IPS-20b (cell line): ENCODE results near the gene GET4.

Experiments
- H3K27ac ChIP-seq: one replicate; pipeline ENCODE4 v1.5.1; 2013; ENCODE audit warnings: low read length
- H3K27me3 ChIP-seq: 2 replicates; pipeline ENCODE4 v1.6.1; 2013; ENCODE audit warnings: mild to moderate bottlenecking, low read length, inconsistent platforms; ENCODE audit not compliant: insufficient read depth
- H3K36me3 ChIP-seq: 2 replicates; pipeline ENCODE4 v1.6.1; 2013; ENCODE audit warnings: low read depth, mild to moderate bottlenecking, inconsistent platforms, low read length, moderate library complexity; ENCODE audit not compliant: insufficient read depth
- H3K4me1 ChIP-seq: 2 replicates; pipeline ENCODE4 v1.6.1; 2013; ENCODE audit warnings: mild to moderate bottlenecking, control low read depth, inconsistent platforms, low read length, moderate library complexity; ENCODE audit not compliant: insufficient read depth
- H3K4me3 ChIP-seq: 2 replicates; pipeline ENCODE4 v1.5.1; 2013; ENCODE audit warnings: mild to moderate bottlenecking, low read length, inconsistent platforms
- H3K9ac ChIP-seq: 2 replicates; pipeline ENCODE4 v1.6.1; 2013; ENCODE audit warnings: low read depth, mild to moderate bottlenecking, inconsistent platforms, low read length, moderate library complexity
- H3K9me3 ChIP-seq: 2 replicates; pipeline ENCODE4 v1.6.1; 2013; ENCODE audit warnings: mild to moderate bottlenecking, low read depth, low read length, inconsistent platforms; ENCODE audit not compliant: insufficient read depth

Gene GET4

DNA sequence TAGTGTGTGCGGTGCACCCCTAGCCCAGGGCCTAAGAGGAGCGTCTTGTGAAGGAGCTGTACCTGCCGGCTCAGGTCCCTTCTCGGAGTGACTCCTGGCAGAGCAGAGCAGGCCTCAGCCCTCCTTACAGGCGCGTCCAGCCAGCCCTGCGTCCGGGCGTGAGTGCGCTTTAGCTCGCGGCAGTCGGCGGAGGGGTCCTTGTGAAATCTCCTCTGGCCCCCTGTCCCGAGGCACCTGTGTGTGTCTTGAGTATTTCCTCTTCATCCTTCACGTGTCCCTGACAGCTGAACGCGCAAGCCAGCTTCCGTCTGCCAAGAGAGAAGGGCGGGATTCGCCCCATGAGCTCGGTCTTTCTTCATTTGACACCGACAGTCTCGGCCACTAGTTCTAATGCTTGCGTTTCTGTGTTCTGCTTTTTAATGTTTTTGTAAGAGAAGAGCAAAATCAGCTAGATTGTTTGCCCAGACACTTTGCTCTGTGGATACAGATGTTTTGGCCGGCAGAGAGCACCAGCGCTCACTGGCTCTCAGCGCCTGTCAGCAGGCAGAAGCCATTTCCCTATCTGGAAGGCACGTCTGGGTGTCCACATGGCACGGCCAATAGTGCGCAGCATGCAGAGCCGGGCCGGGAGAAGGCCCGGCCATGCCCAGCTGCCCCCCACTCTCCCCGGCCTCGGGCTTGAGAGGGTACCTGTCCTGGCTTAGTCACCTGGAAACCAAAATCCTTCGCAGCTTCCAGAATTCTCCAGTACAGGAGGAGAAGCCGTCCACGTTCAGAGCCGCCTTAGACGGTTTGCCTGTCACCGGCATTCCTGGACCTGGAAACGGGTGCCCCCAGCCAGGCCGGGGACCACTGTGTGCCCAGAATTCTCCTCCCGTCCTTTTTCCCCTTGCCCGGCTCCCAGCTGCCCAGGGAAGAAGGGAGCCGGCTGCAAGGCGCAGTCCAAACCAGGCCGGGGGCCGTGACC, 7.0 kb downstream of the GET4 start:
- Histone ChIP-seq H3K27me3 (no peaks in the 10 kb centered on the region), H3K4me1 (no peaks in the 10 kb centered on the region), H3K36me3 (peaks cover 43% of the 10 kb centered on the region; the same call in 1 of the 2 replicates), H3K27ac (no peak overlapping the region), H3K9ac (0 out of 2 replicates have a peak overlapping the region, but pooled peaks have one; percentile 15), H3K4me3 (no peak overlapping the region), H3K9me3 (no peaks in the 10 kb centered on the region)

GRCh38 chr7:884191-885003, 8.0 kb downstream of the GET4 start:
- Histone ChIP-seq H3K4me1 (no peaks in the 10 kb centered on the region), H3K36me3 (peaks cover 43% of the 10 kb centered on the region; the same call in 1 of the 2 replicates), H3K4me3 (no peak overlapping the region), H3K9me3 (no peaks in the 10 kb centered on the region), H3K27me3 (no peaks in the 10 kb centered on the region), H3K27ac (no peak overlapping the region), H3K9ac (no peak overlapping the region)

- Histone ChIP-seq H3K36me3 (peaks cover 40% of the 10 kb centered on the region), H3K4me1 (no peaks in the 10 kb centered on the region), H3K27ac (no peak overlapping the region)
Measured at GRCh38 chr7:885261-885892, 9.0 kb downstream of the GET4 start.

DNA sequence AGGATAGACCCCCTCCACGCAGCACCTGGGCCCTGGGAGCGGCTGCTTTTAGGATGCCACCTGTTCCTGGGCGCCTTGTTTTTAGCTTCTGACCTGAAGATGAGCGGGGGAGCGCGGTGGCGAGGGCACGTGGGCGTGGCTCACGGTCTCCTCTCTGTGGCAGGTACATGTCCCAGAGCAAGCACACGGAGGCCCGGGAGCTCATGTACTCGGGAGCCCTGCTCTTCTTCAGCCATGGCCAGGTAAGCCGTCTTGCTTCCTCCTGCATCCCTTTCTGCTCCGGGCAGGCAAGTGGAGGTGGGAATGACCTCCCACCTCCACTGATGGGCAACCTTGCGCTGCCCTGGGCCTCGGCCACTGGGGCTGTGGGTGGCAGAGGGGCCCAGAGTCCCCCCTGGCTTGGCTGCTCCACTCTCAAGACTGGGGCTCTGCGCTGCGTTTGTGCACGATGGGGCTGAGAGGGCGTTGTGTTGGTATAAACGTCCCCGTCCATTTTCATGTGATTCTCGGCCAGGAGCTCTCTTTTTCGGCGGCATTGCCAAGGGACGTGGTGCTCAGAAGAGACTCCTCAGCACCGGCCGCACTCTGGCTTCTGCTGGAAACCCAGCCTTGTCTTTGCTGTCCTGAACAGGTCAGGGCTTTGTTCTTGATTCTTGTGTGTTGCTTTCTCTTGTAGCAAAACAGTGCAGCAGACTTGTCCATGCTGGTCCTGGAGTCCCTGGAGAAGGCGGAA, 9.7 kb downstream of the GET4 start:
- Histone ChIP-seq H3K4me3 (no peak overlapping the region), H3K9me3 (no peaks in the 10 kb centered on the region), H3K27me3 (no peaks in the 10 kb centered on the region), H3K27ac (no peak overlapping the region), H3K4me1 (no peaks in the 10 kb centered on the region), H3K9ac (no peak overlapping the region; the same call in 1 of the 2 replicates), H3K36me3 (peaks cover 47% of the 10 kb centered on the region)

More at GRCh38 chr7:885261-885892, 9.0 kb downstream of the GET4 start:
- no peak overlapping the region for H3K4me3 ChIP-seq
- H3K9ac ChIP-seq = no peak overlapping the region
- no peaks in the 10 kb centered on the region for H3K9me3 ChIP-seq
- no peaks in the 10 kb centered on the region for H3K27me3 ChIP-seq

GRCh38 chr7:886626-887487, 10.5 kb downstream of the GET4 start:
- Histone ChIP-seq H3K4me3 (no peak overlapping the region), H3K27me3 (no peaks in the 10 kb centered on the region), H3K4me1 (no peaks in the 10 kb centered on the region), H3K36me3 (peaks cover 51% of the 10 kb centered on the region), H3K9ac (no peak overlapping the region; the same call in 1 of the 2 replicates), H3K27ac (no peak overlapping the region), H3K9me3 (no peaks in the 10 kb centered on the region)

DNA sequence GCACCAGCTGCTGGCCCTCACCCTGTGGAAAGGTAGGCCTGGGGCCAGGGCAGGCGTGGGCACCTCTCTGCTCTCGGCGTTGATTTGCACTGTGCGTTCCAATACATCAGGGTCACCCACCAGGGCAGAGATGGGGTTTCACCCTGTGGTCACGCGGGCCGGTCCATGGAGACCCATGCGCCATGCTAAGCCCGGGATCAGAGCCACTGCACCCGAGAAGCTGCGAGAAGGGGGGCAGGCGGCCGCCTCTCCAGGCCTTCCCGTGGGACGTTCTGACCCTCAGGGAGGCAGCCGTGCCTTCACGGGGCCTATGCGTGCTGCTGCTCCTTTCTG, 11.1 kb downstream of the GET4 start:
- Histone ChIP-seq H3K9me3 (no peaks in the 10 kb centered on the region), H3K4me1 (no peaks in the 10 kb centered on the region), H3K27ac (no peak overlapping the region), H3K27me3 (no peaks in the 10 kb centered on the region), H3K9ac (no peak overlapping the region), H3K4me3 (no peak overlapping the region), H3K36me3 (peaks cover 53% of the 10 kb centered on the region)

DNA sequence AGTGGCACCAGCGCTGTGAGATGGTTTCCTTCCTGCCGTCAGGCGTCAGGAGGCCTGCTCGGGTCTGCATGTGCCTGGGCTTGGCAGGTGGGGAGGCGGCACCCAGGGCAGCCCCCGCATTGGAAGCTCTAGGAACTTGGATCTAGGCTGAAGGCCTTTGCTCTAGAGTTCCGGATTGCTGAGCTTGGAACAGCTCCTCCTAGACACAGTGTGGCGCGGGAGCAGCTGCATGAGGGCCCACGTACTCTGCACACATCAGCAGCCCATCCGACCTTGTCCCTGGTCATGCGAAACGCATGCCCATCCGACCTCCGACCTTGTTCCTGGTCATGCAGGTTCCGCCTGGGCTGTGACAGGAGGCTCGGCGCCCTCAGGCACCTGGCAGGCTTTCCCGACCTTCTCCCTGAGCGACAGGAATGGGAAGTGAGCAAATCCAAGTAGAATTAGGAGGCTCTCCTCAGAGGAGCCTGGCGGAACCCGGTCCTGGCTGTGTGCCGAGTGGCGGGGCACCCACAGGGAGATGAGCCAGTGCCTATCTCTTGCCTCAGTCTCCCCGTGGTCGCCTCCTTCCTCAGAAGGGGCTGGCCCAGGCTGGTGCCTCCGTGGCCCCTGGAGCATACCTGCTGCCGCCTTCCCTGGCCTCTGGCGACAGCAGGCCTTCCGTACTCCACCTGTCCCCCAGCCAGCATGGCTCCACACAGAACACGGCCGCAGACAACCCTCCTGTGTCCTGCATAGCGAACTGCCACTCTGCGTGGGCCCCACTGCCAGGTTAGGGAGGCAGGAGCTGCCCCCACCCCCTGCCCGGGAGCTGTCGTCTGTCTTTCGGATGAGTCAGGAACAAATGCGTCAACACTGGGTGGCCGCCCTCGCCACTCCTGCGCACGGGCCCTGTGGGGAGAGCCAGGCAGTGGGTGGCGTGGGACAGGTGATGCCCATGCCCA, 12.0 kb downstream of the GET4 start:
- Histone ChIP-seq H3K27me3 (no peaks in the 10 kb centered on the region), H3K27ac (no peak overlapping the region)

GRCh38 chr7:889025-889390, 12.7 kb downstream of the GET4 start:
- H3K27ac ChIP-seq = no peak overlapping the region
- no peaks in the 10 kb centered on the region for H3K4me1 ChIP-seq
- H3K27me3 ChIP-seq = no peaks in the 10 kb centered on the region
- H3K9me3 ChIP-seq = no peaks in the 10 kb centered on the region
- H3K4me3 ChIP-seq = no peak overlapping the region
- H3K36me3 ChIP-seq = peaks cover 63% of the 10 kb centered on the region
- H3K9ac ChIP-seq = peak overlapping the region; percentile 11; the same call in 1 of the 2 replicates

More for the DNA sequence above, 12.0 kb downstream of the GET4 start:
- no peaks in the 10 kb centered on the region for H3K9me3 ChIP-seq
- no peaks in the 10 kb centered on the region for H3K4me1 ChIP-seq
- peaks cover 59% of the 10 kb centered on the region for H3K36me3 ChIP-seq
- H3K9ac ChIP-seq = no peak overlapping the region
- H3K4me3 ChIP-seq = no peak overlapping the region

GRCh38 chr7:889391-889790, 13.0 kb downstream of the GET4 start:
- Histone ChIP-seq H3K27ac (no peak overlapping the region), H3K4me3 (no peak overlapping the region; the same call in 1 of the 2 replicates), H3K9me3 (no peaks in the 10 kb centered on the region), H3K4me1 (no peaks in the 10 kb centered on the region), H3K36me3 (peaks cover 66% of the 10 kb centered on the region), H3K9ac (0 out of 2 replicates have a peak overlapping the region, but pooled peaks have one; percentile 11), H3K27me3 (no peaks in the 10 kb centered on the region)

DNA sequence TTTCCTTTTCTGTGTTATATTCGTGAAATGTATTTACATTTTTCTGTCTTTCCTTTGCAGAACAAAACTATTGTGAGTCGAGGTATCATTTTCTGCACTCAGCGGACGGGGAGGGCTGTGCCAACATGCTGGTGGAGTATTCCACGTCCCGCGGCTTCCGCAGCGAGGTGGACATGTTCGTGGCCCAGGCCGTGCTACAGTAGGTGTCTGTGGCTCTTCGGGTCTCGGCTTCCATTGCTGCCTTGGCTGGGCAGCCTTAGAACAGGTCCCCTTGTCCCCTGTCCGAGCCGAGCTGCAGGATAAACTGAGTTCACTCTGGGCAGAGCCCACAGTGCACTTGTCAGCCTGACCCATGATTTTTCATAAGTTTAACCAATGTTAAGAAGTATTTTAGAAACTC, 14.5 kb downstream of the GET4 start:
- Histone ChIP-seq H3K27me3 (no peaks in the 10 kb centered on the region), H3K9me3 (no peaks in the 10 kb centered on the region), H3K9ac (no peak overlapping the region), H3K4me1 (no peaks in the 10 kb centered on the region), H3K4me3 (no peak overlapping the region), H3K27ac (no peak overlapping the region), H3K36me3 (peaks cover 80% of the 10 kb centered on the region)
